ENCODE results near the gene HIGD1C. TPM values are rescaled to one million over a fixed set of nuclear protein-coding genes. Genes with fewer than 3 reads are reported as not detected.

Gene HIGD1C
- total and polyA plus RNA-seq, 2 donors (not counting 1 experiment from before 2014, with no cell fraction given) = not detected

DNA sequence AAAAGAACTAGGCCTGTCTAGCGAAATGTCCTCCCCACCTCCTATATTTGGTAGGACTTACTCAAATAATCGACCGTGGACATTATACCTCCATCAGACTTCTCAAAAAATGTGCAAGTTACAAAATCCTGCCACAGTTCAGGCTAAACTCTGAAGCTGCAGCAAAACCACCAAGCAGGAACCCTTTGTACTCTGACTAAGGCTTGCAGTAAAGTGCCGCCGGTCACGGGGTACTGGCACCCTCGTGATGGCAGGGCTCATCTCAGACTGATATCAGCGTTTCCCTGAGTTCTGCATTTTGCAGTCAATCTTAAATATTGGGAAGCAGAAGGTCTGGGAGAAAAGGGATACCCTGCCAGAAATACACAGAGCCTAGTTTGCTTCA lies 56.7 kb downstream of the HIGD1C start:
- TF ChIP-seq EZH2 (IDR thresholded peaks at IDR 0.05; ENCODE audit: low read length, missing control alignments) = no peak
- TF ChIP-seq, protein P1, sequence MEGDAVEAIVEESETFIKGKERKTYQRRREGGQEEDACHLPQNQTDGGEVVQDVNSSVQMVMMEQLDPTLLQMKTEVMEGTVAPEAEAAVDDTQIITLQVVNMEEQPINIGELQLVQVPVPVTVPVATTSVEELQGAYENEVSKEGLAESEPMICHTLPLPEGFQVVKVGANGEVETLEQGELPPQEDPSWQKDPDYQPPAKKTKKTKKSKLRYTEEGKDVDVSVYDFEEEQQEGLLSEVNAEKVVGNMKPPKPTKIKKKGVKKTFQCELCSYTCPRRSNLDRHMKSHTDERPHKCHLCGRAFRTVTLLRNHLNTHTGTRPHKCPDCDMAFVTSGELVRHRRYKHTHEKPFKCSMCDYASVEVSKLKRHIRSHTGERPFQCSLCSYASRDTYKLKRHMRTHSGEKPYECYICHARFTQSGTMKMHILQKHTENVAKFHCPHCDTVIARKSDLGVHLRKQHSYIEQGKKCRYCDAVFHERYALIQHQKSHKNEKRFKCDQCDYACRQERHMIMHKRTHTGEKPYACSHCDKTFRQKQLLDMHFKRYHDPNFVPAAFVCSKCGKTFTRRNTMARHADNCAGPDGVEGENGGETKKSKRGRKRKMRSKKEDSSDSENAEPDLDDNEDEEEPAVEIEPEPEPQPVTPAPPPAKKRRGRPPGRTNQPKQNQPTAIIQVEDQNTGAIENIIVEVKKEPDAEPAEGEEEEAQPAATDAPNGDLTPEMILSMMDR (conservative IDR thresholded peaks at IDR 0.05 in 1 of 2, IDR thresholded peaks at IDR 0.05 in 1 of 2; ENCODE audit: low read depth in 1 of 2, low read length in 2 of 2) = no peak
- Histone ChIP-seq H4K20me1 (ENCODE audit: control insufficient read depth, extremely low read depth, insufficient read depth, low read length) (no peaks in the 10 kb centered on the region), H3K4me2 (ENCODE audit: extremely low read depth, insufficient read depth, low read length) (no peak overlapping the region), H3K27me3 (ENCODE audit: control insufficient read depth, insufficient read depth, low read length) (no peaks in the 10 kb centered on the region), H3K9ac (ENCODE audit: insufficient read depth, low read length) (no peak overlapping the region), H3K79me2 (ENCODE audit: control insufficient read depth, insufficient read depth, low read length) (no peaks in the 10 kb centered on the region), H2AFZ (ENCODE audit: low read length) (no peak overlapping the region), H3K9me3 (ENCODE audit: control insufficient read depth, insufficient read depth, low read depth, low read length) (no peaks in the 10 kb centered on the region), H3K27ac (ENCODE audit: insufficient read depth, low read length) (no peak overlapping the region), H3K4me1 (ENCODE audit: control insufficient read depth, extremely low read depth, insufficient read depth, low read length) (no peaks in the 10 kb centered on the region), H3K36me3 (ENCODE audit: control insufficient read depth, insufficient read depth, low read length) (peaks cover 3% of the 10 kb centered on the region), H3K4me3 (replicated peaks in 1 of 4; ENCODE audit: control extremely low read depth in 1 of 4, insufficient read depth in 1 of 4, low read depth in 3 of 4, low read length in 4 of 4) (no peak overlapping the region)
- DNase-seq (ENCODE audit: low read depth in 2 of 2) = peak in 1 of 2 donors; percentile 16

GRCh38 chr12:51011955-51012354 lies 59.6 kb downstream of the HIGD1C start:
- Histone ChIP-seq H3K4me2 (ENCODE audit: extremely low read depth, insufficient read depth, low read length) (no peak overlapping the region), H3K27me3 (ENCODE audit: control insufficient read depth, insufficient read depth, low read length) (no peaks in the 10 kb centered on the region), H3K36me3 (ENCODE audit: control insufficient read depth, insufficient read depth, low read length) (no peaks in the 10 kb centered on the region), H3K79me2 (ENCODE audit: control insufficient read depth, insufficient read depth, low read length) (no peaks in the 10 kb centered on the region), H3K27ac (ENCODE audit: insufficient read depth, low read length) (no peak overlapping the region), H4K20me1 (ENCODE audit: control insufficient read depth, extremely low read depth, insufficient read depth, low read length) (no peaks in the 10 kb centered on the region), H2AFZ (ENCODE audit: low read length) (no peak overlapping the region), H3K4me3 (replicated peaks in 1 of 4; ENCODE audit: control extremely low read depth in 1 of 4, insufficient read depth in 1 of 4, low read depth in 3 of 4, low read length in 4 of 4) (no peak overlapping the region), H3K4me1 (ENCODE audit: control insufficient read depth, extremely low read depth, insufficient read depth, low read length) (no peaks in the 10 kb centered on the region), H3K9ac (ENCODE audit: insufficient read depth, low read length) (no peak overlapping the region), H3K9me3 (ENCODE audit: control insufficient read depth, insufficient read depth, low read depth, low read length) (no peaks in the 10 kb centered on the region)
- TF ChIP-seq, protein P1 (conservative IDR thresholded peaks at IDR 0.05 in 1 of 2, IDR thresholded peaks at IDR 0.05 in 1 of 2; ENCODE audit: low read depth in 1 of 2, low read length in 2 of 2) = no peak
- no peak for TF ChIP-seq EZH2 (IDR thresholded peaks at IDR 0.05; ENCODE audit: low read length, missing control alignments)
- DNase-seq (ENCODE audit: low read depth in 2 of 2) = peak in 1 of 2 donors; percentile 22

DNA sequence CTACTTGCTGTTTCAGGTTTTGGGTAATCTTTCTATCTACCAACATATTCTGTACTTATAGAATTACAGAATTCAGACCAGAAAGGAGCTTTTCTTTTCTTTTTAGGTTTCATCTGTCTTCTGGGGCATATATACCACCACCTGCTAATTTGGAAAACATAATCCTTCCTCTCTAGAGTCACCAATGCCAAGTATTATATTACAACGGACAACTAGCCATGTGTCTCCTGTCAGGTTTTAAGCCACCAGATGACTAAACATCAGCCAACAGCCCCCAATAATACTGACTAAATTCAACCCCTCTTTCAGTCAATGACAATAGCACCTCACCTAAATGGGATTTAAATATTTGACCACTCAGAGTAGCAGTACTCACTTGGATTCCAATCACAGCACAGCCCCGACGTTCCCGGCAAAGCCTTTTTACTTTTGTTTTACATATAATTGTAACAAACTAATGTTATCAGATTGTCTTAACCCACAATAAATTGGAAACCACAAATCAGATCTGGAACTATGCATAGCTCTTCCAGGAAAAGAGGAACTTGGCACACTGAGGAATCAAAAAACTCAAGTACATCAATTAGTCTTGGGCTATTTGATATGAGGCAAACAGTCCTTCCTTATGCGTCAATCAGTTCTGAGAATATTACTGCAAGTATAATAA lies 60.4 kb downstream of the HIGD1C start:
- no peak for TF ChIP-seq EZH2 (IDR thresholded peaks at IDR 0.05; ENCODE audit: low read length, missing control alignments)
- TF ChIP-seq, protein P1 (conservative IDR thresholded peaks at IDR 0.05 in 1 of 2, IDR thresholded peaks at IDR 0.05 in 1 of 2; ENCODE audit: low read depth in 1 of 2, low read length in 2 of 2) = no peak
- no peak overlapping the region for H2AFZ ChIP-seq (ENCODE audit: low read length)
- H3K9me3 ChIP-seq (ENCODE audit: control insufficient read depth, insufficient read depth, low read depth, low read length) = no peaks in the 10 kb centered on the region
- no peak overlapping the region for H3K4me3 ChIP-seq (replicated peaks in 1 of 4; ENCODE audit: control extremely low read depth in 1 of 4, insufficient read depth in 1 of 4, low read depth in 3 of 4, low read length in 4 of 4)
- H3K36me3 ChIP-seq (ENCODE audit: control insufficient read depth, insufficient read depth, low read length) = no peaks in the 10 kb centered on the region
- peak in 1 of 2 donors; percentile 16 for DNase-seq (ENCODE audit: low read depth in 2 of 2)
- peaks cover 2% of the 10 kb centered on the region for H3K79me2 ChIP-seq (ENCODE audit: control insufficient read depth, insufficient read depth, low read length)
- no peak overlapping the region for H3K27ac ChIP-seq (ENCODE audit: insufficient read depth, low read length)
- H3K9ac ChIP-seq (ENCODE audit: insufficient read depth, low read length) = no peak overlapping the region
- no peaks in the 10 kb centered on the region for H3K4me1 ChIP-seq (ENCODE audit: control insufficient read depth, extremely low read depth, insufficient read depth, low read length)
- H3K4me2 ChIP-seq (ENCODE audit: extremely low read depth, insufficient read depth, low read length) = no peak overlapping the region
- no peaks in the 10 kb centered on the region for H3K27me3 ChIP-seq (ENCODE audit: control insufficient read depth, insufficient read depth, low read length)
- no peaks in the 10 kb centered on the region for H4K20me1 ChIP-seq (ENCODE audit: control insufficient read depth, extremely low read depth, insufficient read depth, low read length)
